ENCODE results near the gene RFTN1.

DNA sequence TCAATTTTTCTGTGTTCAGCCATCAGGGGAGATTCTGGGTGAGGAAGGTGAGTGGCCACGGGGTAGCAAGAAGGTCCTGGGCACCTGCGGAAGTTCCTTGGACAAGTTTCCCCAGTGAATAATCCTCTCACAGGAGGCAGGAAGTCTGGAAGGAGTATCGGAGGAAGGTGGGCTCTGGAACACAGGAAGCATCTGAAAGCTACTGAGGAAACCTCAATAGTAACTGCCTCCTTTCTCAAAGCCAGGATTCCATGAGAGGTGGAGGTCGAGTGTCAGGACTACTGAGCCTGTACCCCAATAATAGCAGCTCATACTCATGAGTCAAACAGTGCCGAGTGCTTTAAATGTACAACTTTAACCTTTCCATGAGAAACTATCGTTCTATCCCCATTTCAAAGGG lies 137.6 kb downstream of the RFTN1 start:
- TF ChIP-seq, protein P1, sequence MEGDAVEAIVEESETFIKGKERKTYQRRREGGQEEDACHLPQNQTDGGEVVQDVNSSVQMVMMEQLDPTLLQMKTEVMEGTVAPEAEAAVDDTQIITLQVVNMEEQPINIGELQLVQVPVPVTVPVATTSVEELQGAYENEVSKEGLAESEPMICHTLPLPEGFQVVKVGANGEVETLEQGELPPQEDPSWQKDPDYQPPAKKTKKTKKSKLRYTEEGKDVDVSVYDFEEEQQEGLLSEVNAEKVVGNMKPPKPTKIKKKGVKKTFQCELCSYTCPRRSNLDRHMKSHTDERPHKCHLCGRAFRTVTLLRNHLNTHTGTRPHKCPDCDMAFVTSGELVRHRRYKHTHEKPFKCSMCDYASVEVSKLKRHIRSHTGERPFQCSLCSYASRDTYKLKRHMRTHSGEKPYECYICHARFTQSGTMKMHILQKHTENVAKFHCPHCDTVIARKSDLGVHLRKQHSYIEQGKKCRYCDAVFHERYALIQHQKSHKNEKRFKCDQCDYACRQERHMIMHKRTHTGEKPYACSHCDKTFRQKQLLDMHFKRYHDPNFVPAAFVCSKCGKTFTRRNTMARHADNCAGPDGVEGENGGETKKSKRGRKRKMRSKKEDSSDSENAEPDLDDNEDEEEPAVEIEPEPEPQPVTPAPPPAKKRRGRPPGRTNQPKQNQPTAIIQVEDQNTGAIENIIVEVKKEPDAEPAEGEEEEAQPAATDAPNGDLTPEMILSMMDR (IDR thresholded peaks at IDR 0.05) = no peak
- TF ChIP-seq POLR2A (IDR thresholded peaks at IDR 0.05) = no peak

All from heart left ventricle (tissue), 13 donors.